DOHH2 (cell line): ENCODE measurements around the gene MCOLN1.

Experiments used
- H3F3A ChIP-seq: fragments of 200-600 bp; sonication (generic), shearing (Covaris generic); 2 replicates; pipeline ENCODE4 v1.6.0; 2016; ENCODE audit warnings: antibody characterized with exemption, mild to moderate bottlenecking; ENCODE audit not compliant: control insufficient read depth, insufficient read depth
- H3K27ac ChIP-seq: fragments of 200-600 bp; sonication (generic); 2 replicates; pipeline ENCODE4 v1.5.1; 2014; ENCODE audit warnings: low read depth, mild to moderate bottlenecking, low read length, moderate library complexity
- H3K27me3 ChIP-seq: fragments of 200-600 bp; sonication (generic); 2 replicates; pipeline ENCODE4 v1.6.1; 2014; ENCODE audit warnings: mild to moderate bottlenecking, low read length, mixed read lengths; ENCODE audit not compliant: control insufficient read depth
- H3K36me3 ChIP-seq: fragments of 200-600 bp; sonication (generic); 2 replicates; pipeline ENCODE4 v1.6.1; 2014; ENCODE audit warnings: mild to moderate bottlenecking, low read length, moderate library complexity, mixed read lengths; ENCODE audit not compliant: control insufficient read depth
- H3K4me1 ChIP-seq: fragments of 200-600 bp; sonication (generic); 2 replicates; pipeline ENCODE4 v1.6.1; 2014; ENCODE audit warnings: mild to moderate bottlenecking, low read length, mixed read lengths; ENCODE audit not compliant: control insufficient read depth
- H3K4me2 ChIP-seq: fragments of 200-600 bp; sonication (generic); 2 replicates; pipeline ENCODE4 v1.6.0; 2014; ENCODE audit warnings: mild to moderate bottlenecking, low read length, moderate library complexity
- H3K4me3 ChIP-seq: fragments of 200-600 bp; sonication (generic); 2 replicates; pipeline ENCODE4 v1.5.1; 2014; ENCODE audit warnings: mild to moderate bottlenecking, low read length, mixed read lengths
- H3K79me2 ChIP-seq: fragments of 200-600 bp; sonication (generic); 2 replicates; pipeline ENCODE4 v1.6.1; 2014; ENCODE audit warnings: mild to moderate bottlenecking, low read length, mixed read lengths; ENCODE audit not compliant: control insufficient read depth
- H3K9me2 ChIP-seq: fragments of 200-600 bp; sonication (generic); replicated peaks from 2 replicates; pipeline ENCODE4 v1.6.1; 2014; ENCODE audit warnings: mild to moderate bottlenecking, low read length, mixed read lengths; ENCODE audit not compliant: control insufficient read depth
- H3K9me3 ChIP-seq: fragments of 200-600 bp; sonication (generic); 2 replicates; pipeline ENCODE4 v1.6.1; 2014; ENCODE audit warnings: antibody characterized with exemption, low read length, mixed read lengths; ENCODE audit not compliant: control insufficient read depth, insufficient read depth
- H4K20me1 ChIP-seq: fragments of 200-600 bp; sonication (generic); 2 replicates; pipeline ENCODE4 v1.6.0; 2014; ENCODE audit warnings: low read depth, mild to moderate bottlenecking, antibody characterized with exemption, low read length, moderate library complexity; ENCODE audit not compliant: control insufficient read depth, insufficient read depth
- EZH2phosphoT487 ChIP-seq: fragments of 200-600 bp; sonication (generic); IDR thresholded peaks from 2 replicates; pipeline ENCODE4 v1.6.1; 2017; ENCODE audit warnings: borderline replicate concordance, mild to moderate bottlenecking, antibody characterized with exemption, low read length, moderate library complexity, mixed read lengths
- TF ChIP-seq, protein P1 (sequence below): fragments of 200-600 bp; sonication (generic); IDR thresholded peaks from one replicate; pipeline ENCODE4 v1.5.1; 2014; ENCODE audit warnings: antibody characterized with exemption, mild to moderate bottlenecking, low read depth, low read length; ENCODE audit not compliant: poor library complexity, severe bottlenecking

MCOLN1 gene

DNA sequence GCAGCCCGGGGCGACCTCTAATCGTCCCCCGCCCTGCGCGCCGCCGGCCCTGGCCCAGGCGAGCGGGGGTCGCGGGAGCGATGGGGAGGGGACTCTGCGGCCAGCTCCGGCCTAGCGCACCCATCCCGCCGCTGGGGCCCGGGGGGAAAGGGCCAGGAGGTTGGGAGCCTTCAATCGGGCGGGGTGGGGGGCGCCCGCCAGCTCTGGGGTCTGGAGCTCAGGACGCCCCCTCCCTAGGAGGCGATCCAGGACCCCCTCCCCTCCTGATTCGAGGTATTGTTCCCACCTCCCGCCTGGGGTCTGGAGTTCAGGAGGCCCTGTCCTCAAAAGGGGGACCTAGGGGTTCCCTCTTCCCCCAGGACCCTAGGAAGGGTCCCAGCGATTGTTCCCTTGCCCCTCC is 6.1 kb upstream of the MCOLN1 start:
- H3K79me2 ChIP-seq: no peaks in the 10 kb centered on the region
- H3K4me3 ChIP-seq: no peak overlapping the region
- no peaks in the 10 kb centered on the region for H4K20me1 ChIP-seq
- no peaks in the 10 kb centered on the region for H3K9me3 ChIP-seq
- H3K4me2 ChIP-seq: peak overlapping the region; percentile 21; the same call in 1 of the 2 replicates
- H3K36me3 ChIP-seq: no peaks in the 10 kb centered on the region
- H3F3A ChIP-seq: no peaks in the 10 kb centered on the region
- H3K4me1 ChIP-seq: peaks cover 3% of the 10 kb centered on the region; the same call in 1 of the 2 replicates
- H3K27ac ChIP-seq: no peak overlapping the region
- TF ChIP-seq, protein P1, sequence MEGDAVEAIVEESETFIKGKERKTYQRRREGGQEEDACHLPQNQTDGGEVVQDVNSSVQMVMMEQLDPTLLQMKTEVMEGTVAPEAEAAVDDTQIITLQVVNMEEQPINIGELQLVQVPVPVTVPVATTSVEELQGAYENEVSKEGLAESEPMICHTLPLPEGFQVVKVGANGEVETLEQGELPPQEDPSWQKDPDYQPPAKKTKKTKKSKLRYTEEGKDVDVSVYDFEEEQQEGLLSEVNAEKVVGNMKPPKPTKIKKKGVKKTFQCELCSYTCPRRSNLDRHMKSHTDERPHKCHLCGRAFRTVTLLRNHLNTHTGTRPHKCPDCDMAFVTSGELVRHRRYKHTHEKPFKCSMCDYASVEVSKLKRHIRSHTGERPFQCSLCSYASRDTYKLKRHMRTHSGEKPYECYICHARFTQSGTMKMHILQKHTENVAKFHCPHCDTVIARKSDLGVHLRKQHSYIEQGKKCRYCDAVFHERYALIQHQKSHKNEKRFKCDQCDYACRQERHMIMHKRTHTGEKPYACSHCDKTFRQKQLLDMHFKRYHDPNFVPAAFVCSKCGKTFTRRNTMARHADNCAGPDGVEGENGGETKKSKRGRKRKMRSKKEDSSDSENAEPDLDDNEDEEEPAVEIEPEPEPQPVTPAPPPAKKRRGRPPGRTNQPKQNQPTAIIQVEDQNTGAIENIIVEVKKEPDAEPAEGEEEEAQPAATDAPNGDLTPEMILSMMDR: no peak
- TF ChIP-seq EZH2phosphoT487: no peak
- H3K27me3 ChIP-seq: peaks cover 45% of the 10 kb centered on the region
- no peaks in the 10 kb centered on the region for H3K9me2 ChIP-seq

DNA sequence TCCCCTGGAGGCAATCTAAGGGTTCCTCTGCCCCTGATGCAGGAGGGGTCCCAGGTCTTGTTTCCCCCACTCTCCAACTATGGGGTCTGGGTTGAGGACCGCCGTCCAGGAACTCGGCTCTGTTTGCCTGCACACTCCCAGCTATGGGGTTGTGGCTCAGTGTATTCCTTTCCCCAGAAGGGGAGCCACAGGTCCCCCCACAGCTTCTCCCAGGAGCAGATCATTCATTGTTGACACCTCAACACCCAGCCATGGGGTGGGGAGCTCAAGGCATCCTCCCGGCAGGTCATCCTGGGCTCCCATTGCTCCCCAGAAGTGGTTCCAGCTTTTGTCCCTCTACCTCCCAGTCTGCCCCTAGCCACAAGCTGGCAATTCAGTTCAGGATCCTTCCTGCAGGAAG is 5.5 kb upstream of the MCOLN1 start:
- H3K4me2 ChIP-seq: peak overlapping the region; percentile 21; the same call in 1 of the 2 replicates
- peaks cover 5% of the 10 kb centered on the region for H3K4me1 ChIP-seq
- no peaks in the 10 kb centered on the region for H3K9me2 ChIP-seq
- H3K27ac ChIP-seq: no peak overlapping the region
- no peaks in the 10 kb centered on the region for H3K79me2 ChIP-seq
- H3K4me3 ChIP-seq: no peak overlapping the region
- no peaks in the 10 kb centered on the region for H3F3A ChIP-seq
- H3K27me3 ChIP-seq: peaks cover 45% of the 10 kb centered on the region
- no peaks in the 10 kb centered on the region for H4K20me1 ChIP-seq
- TF ChIP-seq, protein P1: no peak
- no peak for TF ChIP-seq EZH2phosphoT487
- H3K9me3 ChIP-seq: no peaks in the 10 kb centered on the region
- no peaks in the 10 kb centered on the region for H3K36me3 ChIP-seq

DNA sequence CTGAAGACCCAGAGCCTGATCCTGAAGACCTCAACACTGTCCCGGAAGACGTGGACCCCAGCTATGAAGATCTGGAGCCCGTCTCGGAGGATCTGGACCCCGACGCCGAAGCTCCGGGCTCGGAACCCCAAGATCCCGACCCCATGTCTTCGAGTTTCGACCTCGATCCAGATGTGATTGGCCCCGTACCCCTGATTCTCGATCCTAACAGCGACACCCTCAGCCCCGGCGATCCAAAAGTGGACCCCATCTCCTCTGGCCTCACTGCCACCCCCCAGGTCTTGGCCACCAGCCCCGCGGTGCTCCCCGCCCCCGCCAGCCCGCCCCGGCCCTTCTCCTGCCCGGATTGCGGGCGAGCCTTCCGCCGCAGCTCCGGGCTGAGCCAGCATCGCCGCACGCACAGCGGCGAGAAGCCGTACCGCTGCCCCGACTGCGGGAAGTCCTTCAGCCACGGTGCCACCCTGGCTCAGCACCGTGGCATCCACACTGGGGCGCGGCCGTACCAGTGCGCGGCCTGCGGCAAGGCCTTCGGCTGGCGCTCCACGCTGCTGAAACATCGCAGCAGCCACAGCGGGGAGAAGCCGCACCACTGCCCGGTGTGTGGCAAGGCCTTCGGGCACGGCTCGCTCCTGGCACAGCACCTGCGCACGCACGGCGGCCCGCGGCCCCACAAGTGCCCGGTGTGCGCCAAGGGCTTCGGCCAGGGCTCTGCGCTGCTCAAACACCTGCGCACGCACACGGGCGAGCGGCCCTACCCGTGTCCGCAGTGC is 2.9 kb upstream of the MCOLN1 start:
- Histone ChIP-seq H3K4me3 (no peak overlapping the region), H3K27me3 (peaks cover 35% of the 10 kb centered on the region), H3K27ac (no peak overlapping the region), H3K36me3 (no peaks in the 10 kb centered on the region), H3K79me2 (no peaks in the 10 kb centered on the region), H3K9me2 (no peaks in the 10 kb centered on the region), H3K4me2 (no peak overlapping the region), H3K9me3 (no peaks in the 10 kb centered on the region), H3K4me1 (peaks cover 17% of the 10 kb centered on the region), H4K20me1 (no peaks in the 10 kb centered on the region), H3F3A (no peaks in the 10 kb centered on the region)
- TF ChIP-seq, protein P1: no peak
- no peak for TF ChIP-seq EZH2phosphoT487
